Gastroesophageal sphincter (tissue), 4 donors: ENCODE results near the gene PCDHGA11. TPM values are rescaled to one million over a fixed set of nuclear protein-coding genes. Genes with fewer than 3 reads are reported as not detected.
"Not testable (repeated sequence)": the region's sequence is repeated elsewhere in the genome, so short reads cannot be mapped to it uniquely, and the experiment has no call there.

Experiments used
- ATAC-seq: fragments of 150-250 bp; one replicate; pipeline ENCODE4 v1.9.1; 2016; ENCODE audit warnings: mild to moderate bottlenecking, moderate library complexity
- H3K27ac ChIP-seq, 4 donors: fragments of 200-600 bp; sonication (generic) in 3 of 4; 1 replicate in 3 of 4; 2 replicates in 1 of 4; pipeline ENCODE4 v1.5.1; 2016 to 2019
- H3K27me3 ChIP-seq: fragments of 200-600 bp; sonication (generic); one replicate; pipeline ENCODE4 v1.5.1; 2019
- H3K36me3 ChIP-seq, 2 donors: fragments of 200-600 bp; sonication (generic); one replicate each; pipeline ENCODE4 v1.5.1; 2019; ENCODE audit warnings: control low read depth in 1 of 2
- H3K4me1 ChIP-seq, 3 donors: fragments of 200-600 bp; sonication (generic); 1 replicate in 2 of 3; 2 replicates in 1 of 3; pipeline ENCODE4 v1.5.1; 2016 to 2019; ENCODE audit warnings: control low read depth in 2 of 3
- H3K4me3 ChIP-seq, 2 donors: fragments of 200-600 bp; sonication (generic); one replicate each; pipeline ENCODE4 v1.5.1; 2019; ENCODE audit warnings: mild to moderate bottlenecking in 1 of 2, moderate library complexity in 1 of 2
- H3K9me3 ChIP-seq, 3 donors: fragments of 200-600 bp; sonication (generic); one replicate each; pipeline ENCODE4 v1.5.1; 2017 to 2019; ENCODE audit warnings: control low read depth in 2 of 3
- CTCF ChIP-seq, 4 experiments: fragments of 200-600 bp in 2 of 4; fragments of 450-650 bp in 2 of 4; sonication (generic) in 1 of 4; IDR thresholded peaks; one replicate each; pipeline ENCODE4 v1.5.1; 2017 to 2019; ENCODE audit warnings: antibody characterized with exemption in 4 of 4, mild to moderate bottlenecking in 2 of 4, moderate library complexity in 2 of 4
- EP300 ChIP-seq: sonication (generic); formaldehyde crosslinking; IDR thresholded peaks from one replicate; pipeline ENCODE4 v1.6.1; 2017; ENCODE audit warnings: antibody characterized with exemption, mild to moderate bottlenecking
- POLR2A ChIP-seq, 2 donors: fragments of 450-650 bp; IDR thresholded peaks; one replicate each; pipeline ENCODE4 v1.6.1; 2017; ENCODE audit warnings: antibody characterized with exemption in 2 of 2, mild to moderate bottlenecking in 2 of 2, moderate library complexity in 1 of 2
- POLR2AphosphoS5 ChIP-seq: sonication (generic); formaldehyde crosslinking; IDR thresholded peaks from one replicate; pipeline ENCODE4 v1.6.1; 2017; ENCODE audit warnings: antibody characterized with exemption
- WGBS, 2 donors: methylation state at CpG; one replicate each; pipeline ENCODE4 v1.1.5; 2018; ENCODE audit warnings: low coverage in 1 of 2; 5-methylcytosine and 5-hydroxymethylcytosine counted together
- total RNA-seq, 4 donors: library from RNA; depleted of rRNA; stranded (reverse); fragments of >200 nt; gene quantifications; one replicate each; pipeline ENCODE4 v1.1.0, GENCODE V29; 2016

PCDHGA11 gene
- total RNA-seq, 4 donors from 2014 or later, result 1.9 to 12.3 (median 3.9) TPM

DNA sequence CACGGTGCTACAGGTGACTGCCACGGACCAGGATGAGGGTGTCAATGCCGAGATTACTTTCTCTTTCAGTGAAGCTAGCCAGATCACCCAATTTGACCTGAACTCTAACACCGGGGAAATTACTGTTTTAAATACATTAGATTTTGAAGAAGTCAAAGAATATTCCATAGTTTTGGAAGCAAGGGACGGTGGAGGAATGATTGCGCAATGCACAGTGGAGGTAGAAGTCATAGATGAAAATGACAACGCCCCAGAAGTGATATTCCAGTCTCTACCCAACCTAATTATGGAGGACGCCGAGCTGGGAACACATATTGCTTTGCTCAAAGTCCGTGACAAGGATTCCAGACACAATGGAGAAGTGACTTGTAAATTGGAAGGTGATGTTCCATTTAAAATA lies 32.2 kb upstream of the PCDHGA11 start:
- Histone ChIP-seq H3K9me3 (peaks cover 2 to 99% (median 7%) of the 10 kb centered on the region in 3 donors), H3K27ac (no peak overlapping the region), H3K4me1 (no peaks in the 10 kb centered on the region), H3K4me3 (no peak overlapping the region), H3K27me3 (no peaks in the 10 kb centered on the region), H3K36me3 (peaks cover 0 to 18% of the 10 kb centered on the region in 2 donors)
- no peak for ATAC-seq
- no peak for TF ChIP-seq EP300
- TF ChIP-seq POLR2A (IDR thresholded peaks at IDR 0.05), result no peak
- TF ChIP-seq POLR2AphosphoS5, result no peak
- no peak for TF ChIP-seq CTCF (IDR thresholded peaks at IDR 0.05)
- 18 to 51% methylated on average over 6 to 9 of the region's 10 CpGs for WGBS, 2 donors

DNA sequence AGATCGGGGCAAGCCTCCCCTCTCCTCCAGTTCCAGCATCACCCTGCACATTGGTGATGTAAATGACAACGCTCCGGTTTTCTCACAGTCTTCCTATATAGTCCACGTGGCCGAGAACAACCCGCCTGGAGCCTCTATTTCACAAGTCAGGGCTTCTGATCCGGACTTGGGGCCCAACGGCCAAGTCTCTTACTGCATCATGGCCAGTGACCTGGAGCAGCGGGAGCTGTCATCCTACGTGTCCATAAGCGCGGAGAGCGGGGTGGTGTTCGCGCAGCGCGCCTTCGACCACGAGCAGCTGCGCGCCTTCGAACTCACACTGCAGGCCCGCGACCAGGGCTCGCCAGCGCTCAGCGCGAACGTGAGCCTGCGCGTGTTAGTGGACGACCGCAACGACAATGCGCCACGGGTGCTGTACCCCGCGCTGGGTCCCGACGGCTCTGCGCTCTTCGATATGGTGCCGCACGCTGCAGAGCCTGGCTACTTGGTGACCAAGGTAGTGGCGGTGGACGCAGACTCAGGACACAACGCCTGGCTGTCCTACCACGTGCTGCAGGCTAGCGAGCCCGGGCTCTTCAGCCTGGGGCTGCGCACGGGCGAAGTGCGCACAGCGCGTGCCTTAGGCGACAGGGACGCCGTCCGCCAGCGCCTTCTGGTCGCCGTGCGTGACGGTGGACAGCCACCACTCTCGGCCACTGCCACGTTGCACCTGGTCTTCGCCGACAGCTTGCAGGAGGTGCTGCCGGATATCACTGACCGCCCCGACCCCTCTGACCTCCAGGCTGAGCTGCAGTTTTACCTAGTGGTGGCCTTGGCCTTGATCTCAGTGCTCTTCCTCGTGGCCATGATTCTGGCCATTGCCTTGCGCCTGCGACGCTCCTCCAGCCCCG lies 31.5 kb upstream of the PCDHGA11 start:
- peaks cover 2 to 99% (median 6%) of the 10 kb centered on the region in 3 donors for H3K9me3 ChIP-seq
- H3K4me3 ChIP-seq, result no peak overlapping the region
- no peak for ATAC-seq
- H3K36me3 ChIP-seq, result peaks cover 0 to 18% of the 10 kb centered on the region in 2 donors
- H3K27ac ChIP-seq, result no peak overlapping the region
- 10 to 31% methylated on average over 2 to 7 of the region's 77 CpGs for WGBS, 2 donors
- H3K27me3 ChIP-seq, result no peaks in the 10 kb centered on the region
- no peak for TF ChIP-seq POLR2A (IDR thresholded peaks at IDR 0.05)
- no peak for TF ChIP-seq EP300
- no peak for TF ChIP-seq POLR2AphosphoS5
- no peak for TF ChIP-seq CTCF (IDR thresholded peaks at IDR 0.05)
- no peaks in the 10 kb centered on the region for H3K4me1 ChIP-seq

GRCh38 chr5:141392429-141393198 lies 28.2 kb upstream of the PCDHGA11 start, which contains the start of gene PCDHGA8:
TSS of gene PCDHGA8 (plus strand) at chr5:141392633. CDS start at chr5:141392814, 181 bp downstream.
- no peaks in the 10 kb centered on the region for H3K27me3 ChIP-seq
- WGBS, 2 donors, result 30 to 33% methylated on average over 23 to 24 of the region's 38 CpGs
- TF ChIP-seq EP300 (no peak), POLR2A (IDR thresholded peaks at IDR 0.05) (no peak), POLR2AphosphoS5 (no peak), CTCF (IDR thresholded peaks at IDR 0.05) (no peak)
- no peaks in the 10 kb centered on the region for H3K4me1 ChIP-seq
- peaks cover 0 to 18% of the 10 kb centered on the region in 2 donors for H3K36me3 ChIP-seq
- no peak for ATAC-seq
- H3K4me3 ChIP-seq, result no peak within 1 kb of the TSS
- no peak within 1 kb of the TSS for H3K27ac ChIP-seq
- peaks cover 0 to 99% (median 6%) of the 10 kb centered on the region in 3 donors for H3K9me3 ChIP-seq

DNA sequence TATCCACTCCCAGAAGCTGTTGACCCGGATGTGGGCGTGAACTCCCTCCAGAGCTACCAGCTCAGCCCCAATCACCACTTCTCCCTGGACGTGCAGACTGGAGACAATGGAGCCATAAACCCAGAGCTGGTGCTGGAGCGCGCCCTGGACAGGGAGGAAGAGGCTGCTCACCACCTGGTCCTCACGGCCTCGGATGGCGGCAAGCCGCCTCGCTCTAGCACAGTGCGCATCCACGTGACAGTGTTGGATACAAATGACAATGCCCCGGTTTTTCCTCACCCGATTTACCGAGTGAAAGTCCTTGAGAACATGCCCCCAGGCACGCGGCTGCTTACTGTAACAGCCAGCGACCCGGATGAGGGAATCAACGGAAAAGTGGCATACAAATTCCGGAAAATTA lies 27.6 kb upstream of the PCDHGA11 start:
- no peak for TF ChIP-seq CTCF (IDR thresholded peaks at IDR 0.05)
- TF ChIP-seq EP300, result no peak
- TF ChIP-seq POLR2AphosphoS5, result no peak
- TF ChIP-seq POLR2A (IDR thresholded peaks at IDR 0.05), result no peak
- H3K4me1 ChIP-seq, result no peaks in the 10 kb centered on the region
- H3K27ac ChIP-seq, result no peak overlapping the region
- ATAC-seq, result no peak
- H3K4me3 ChIP-seq, result no peak overlapping the region
- no peaks in the 10 kb centered on the region for H3K27me3 ChIP-seq
- H3K9me3 ChIP-seq, result peaks cover 0 to 98% (median 6%) of the 10 kb centered on the region in 3 donors
- peaks cover 0 to 18% of the 10 kb centered on the region in 2 donors for H3K36me3 ChIP-seq
- 37 to 63% methylated on average over 4 to 10 of the region's 21 CpGs for WGBS, 2 donors

DNA sequence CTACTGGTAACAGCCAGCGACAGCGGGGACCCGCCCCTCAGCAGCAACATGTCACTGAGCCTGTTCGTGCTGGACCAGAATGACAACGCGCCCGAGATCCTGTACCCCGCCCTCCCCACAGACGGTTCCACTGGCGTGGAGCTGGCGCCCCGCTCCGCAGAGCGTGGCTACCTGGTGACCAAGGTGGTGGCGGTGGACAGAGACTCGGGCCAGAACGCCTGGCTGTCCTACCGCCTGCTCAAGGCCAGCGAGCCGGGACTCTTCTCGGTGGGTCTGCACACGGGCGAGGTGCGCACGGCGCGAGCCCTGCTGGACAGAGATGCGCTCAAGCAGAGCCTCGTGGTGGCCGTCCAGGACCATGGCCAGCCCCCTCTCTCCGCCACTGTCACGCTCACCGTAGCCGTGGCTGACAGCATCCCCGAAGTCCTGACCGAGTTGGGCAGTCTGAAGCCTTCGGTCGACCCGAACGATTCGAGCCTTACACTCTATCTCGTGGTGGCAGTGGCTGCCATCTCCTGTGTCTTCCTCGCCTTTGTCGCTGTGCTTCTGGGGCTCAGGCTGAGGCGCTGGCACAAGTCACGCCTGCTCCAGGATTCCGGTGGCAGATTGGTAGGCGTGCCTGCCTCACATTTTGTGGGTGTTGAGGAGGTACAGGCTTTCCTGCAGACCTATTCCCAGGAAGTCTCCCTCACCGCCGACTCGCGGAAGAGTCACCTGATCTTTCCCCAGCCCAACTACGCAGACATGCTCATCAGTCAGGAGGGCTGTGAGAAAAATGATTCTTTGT lies 26.3 kb upstream of the PCDHGA11 start:
- H3K4me1 ChIP-seq, ATAC-seq, H3K27ac ChIP-seq, H3K4me3 ChIP-seq, H3K27me3 ChIP-seq: not testable (repeated sequence)
- Histone ChIP-seq H3K36me3 (peaks cover 0 to 17% of the 10 kb centered on the region in 2 donors), H3K9me3 (peaks cover 0 to 98% (median 6%) of the 10 kb centered on the region in 3 donors)
- WGBS, 2 donors, result 28 to 36% methylated on average over 8 to 9 of the region's 53 CpGs
